ENCODE results near the gene CHRNG. TPM values are rescaled to one million over a fixed set of nuclear protein-coding genes. Genes with fewer than 3 reads are reported as not detected.
"Not testable (repeated sequence)": the region's sequence is repeated elsewhere in the genome, so short reads cannot be mapped to it uniquely, and the experiment has no call there.

Gene CHRNG
- total RNA-seq, 1 experiment from 2014 or later, result not detected

DNA sequence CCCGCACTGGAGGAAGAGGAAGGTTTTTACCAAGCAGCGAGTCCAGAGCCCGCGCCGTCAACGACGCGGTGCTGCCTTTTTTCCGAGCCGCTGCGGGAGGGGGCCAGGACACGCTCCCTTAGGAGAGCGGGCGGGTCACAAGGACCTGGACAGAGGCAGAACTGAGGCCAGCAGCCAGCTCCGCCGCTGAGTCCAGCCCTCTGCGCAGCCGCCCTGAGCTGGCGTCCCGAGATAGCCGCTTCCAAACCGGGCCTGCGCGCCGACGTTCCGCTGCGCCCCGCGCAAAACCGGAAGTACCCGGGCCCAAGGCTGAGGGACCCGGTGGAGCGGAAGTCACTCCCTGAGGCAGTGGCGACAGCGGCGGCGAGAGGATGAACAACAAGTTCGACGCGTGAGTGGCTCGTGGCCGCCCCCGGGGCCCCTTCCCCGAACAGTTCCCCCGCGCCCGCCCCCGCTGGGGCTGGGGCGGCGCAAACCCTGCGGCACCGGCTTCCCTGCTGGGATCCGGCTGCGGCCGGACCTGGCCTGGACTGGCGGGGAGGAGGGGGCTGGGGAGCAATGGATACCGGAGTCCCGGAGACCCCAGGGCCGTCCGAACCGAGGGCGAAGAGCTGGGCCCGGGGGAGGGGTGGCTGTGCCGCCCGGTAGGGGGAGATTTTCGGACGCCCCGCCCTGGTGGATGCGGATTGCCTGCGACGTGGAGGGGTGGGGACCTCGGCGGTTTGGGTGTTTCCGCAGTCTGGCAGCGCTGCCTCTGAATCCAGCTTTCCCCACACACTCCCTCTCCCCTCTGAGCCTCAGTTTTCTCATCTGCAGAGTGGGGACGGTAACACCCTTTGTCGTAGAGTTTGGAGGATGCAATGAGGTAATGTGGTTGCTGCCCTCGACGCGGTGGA lies 11.1 kb downstream of the CHRNG start, which contains the start of the genes EIF4E2 and TIGD1:
TSS of gene EIF4E2 (plus strand) at position 336 of the 896 bp plus-strand sequence. CDS start at position 372, 36 bp downstream.
TSS of gene TIGD1 (minus strand) at position 204 of the 896 bp plus-strand sequence. CDS start 675 bp downstream, outside the sequence.
- Histone ChIP-seq H3K36me3 (peaks cover 75% of the 10 kb centered on the region), H3K27ac (peak within 1 kb of the TSS; percentile 97), H3K27me3 (replicated peaks) (no peaks in the 10 kb centered on the region), H3K9me3 (replicated peaks) (0 out of 2 replicates have a peak, but pooled peaks cover 7% of the 10 kb centered on the region), H3K4me3 (peak within 1 kb of the TSS; percentile 89), H3K4me1 (replicated peaks) (peaks cover 6% of the 10 kb centered on the region)
- peak; percentile 89 to 96 for DNase-seq (ENCODE audit: low read depth in 1 of 2, low spot score in 2 of 2)

DNA sequence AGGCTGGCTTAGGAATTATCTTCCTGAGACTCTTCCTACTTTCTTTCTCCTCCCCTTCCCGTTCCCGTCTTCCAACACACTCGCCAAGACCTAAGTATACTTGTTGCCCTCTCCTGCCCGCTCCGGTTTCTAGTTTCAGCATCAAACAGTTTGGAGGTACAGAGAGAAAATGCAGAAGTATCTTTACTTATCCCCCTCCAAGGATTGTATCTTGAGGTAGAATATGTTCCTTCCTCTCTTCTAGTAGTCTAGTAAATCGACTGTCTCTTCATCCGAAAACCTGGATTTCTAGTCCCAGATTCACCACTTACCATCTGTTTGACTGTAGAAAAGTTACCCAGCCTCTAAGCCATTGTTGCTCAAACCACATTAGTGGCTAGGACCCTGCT lies 11.8 kb downstream of the CHRNG start:
- H3K9me3 ChIP-seq (replicated peaks), result 0 out of 2 replicates have a peak, but pooled peaks cover 7% of the 10 kb centered on the region
- no peak for DNase-seq (ENCODE audit: low read depth in 1 of 2, low spot score in 2 of 2)
- H3K36me3 ChIP-seq, result peaks cover 81% of the 10 kb centered on the region
- no peaks in the 10 kb centered on the region for H3K27me3 ChIP-seq (replicated peaks)
- peak overlapping the region; percentile 97 for H3K27ac ChIP-seq
- H3K4me3 ChIP-seq, result peak overlapping the region; percentile 89
- H3K4me1 ChIP-seq (replicated peaks), result peaks cover 6% of the 10 kb centered on the region

DNA sequence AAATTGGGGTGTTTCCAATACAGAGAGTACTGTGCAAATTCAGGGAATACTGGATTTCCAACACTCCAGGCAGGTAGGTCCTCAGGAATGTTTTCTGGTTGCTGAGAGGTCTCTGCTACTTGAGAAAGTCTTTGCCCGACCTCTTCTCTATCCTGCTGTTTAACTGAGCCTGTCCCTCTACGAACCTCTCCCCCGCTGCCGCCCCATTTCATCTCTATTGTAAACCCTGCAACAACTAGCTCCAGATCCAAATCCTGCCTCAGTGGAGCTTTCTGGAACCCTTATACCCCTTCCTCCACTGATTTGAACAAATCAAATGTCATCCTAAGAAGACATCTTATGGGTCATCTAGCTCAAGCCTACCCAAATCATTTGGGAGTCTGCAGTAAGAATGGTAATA lies 12.3 kb downstream of the CHRNG start:
- H3K4me3 ChIP-seq, result peak overlapping the region; percentile 89
- no peak overlapping the region for H3K27ac ChIP-seq
- no peaks in the 10 kb centered on the region for H3K27me3 ChIP-seq (replicated peaks)
- DNase-seq (ENCODE audit: low read depth in 1 of 2, low spot score in 2 of 2), result no peak
- H3K9me3 ChIP-seq (replicated peaks), result 0 out of 2 replicates have a peak, but pooled peaks cover 7% of the 10 kb centered on the region
- H3K36me3 ChIP-seq, result peaks cover 82% of the 10 kb centered on the region
- peaks cover 6% of the 10 kb centered on the region for H3K4me1 ChIP-seq (replicated peaks)

DNA sequence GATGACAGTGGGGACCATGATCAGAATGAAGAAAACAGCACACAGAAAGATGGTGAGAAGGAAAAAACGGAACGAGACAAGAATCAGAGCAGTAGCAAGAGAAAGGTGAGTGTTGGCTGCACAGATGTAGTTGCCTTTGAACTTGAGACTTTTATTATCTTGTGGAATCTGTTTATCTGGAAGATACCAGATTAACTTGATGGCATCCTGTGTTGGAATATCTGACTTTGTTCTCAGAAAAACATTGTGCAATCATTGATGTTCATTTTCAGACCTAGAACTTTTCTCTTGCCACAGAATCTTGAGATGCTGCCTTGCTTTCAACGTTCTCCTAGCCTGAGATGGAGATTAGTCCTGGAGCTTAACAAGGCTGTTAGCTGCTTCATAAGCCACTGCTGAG lies 16.9 kb downstream of the CHRNG start:
- H3K36me3 ChIP-seq, result peaks cover 85% of the 10 kb centered on the region
- H3K27ac ChIP-seq, result no peak overlapping the region
- no peak for DNase-seq (ENCODE audit: low read depth in 1 of 2, low spot score in 2 of 2)
- H3K4me1 ChIP-seq (replicated peaks), result peaks cover 4% of the 10 kb centered on the region
- no peaks in the 10 kb centered on the region for H3K9me3 ChIP-seq (replicated peaks)
- H3K4me3 ChIP-seq, result no peak overlapping the region
- H3K27me3 ChIP-seq (replicated peaks), result no peaks in the 10 kb centered on the region

GRCh38 chr2:232562515-232563151 lies 23.1 kb downstream of the CHRNG start:
- no peak overlapping the region for H3K27ac ChIP-seq
- no peak overlapping the region for H3K4me3 ChIP-seq
- H3K9me3 ChIP-seq (replicated peaks), result no peaks in the 10 kb centered on the region
- no peak for DNase-seq (ENCODE audit: low read depth in 1 of 2, low spot score in 2 of 2)
- H3K4me1 ChIP-seq (replicated peaks), result peaks cover 5% of the 10 kb centered on the region
- H3K36me3 ChIP-seq, result peaks cover 93% of the 10 kb centered on the region
- H3K27me3 ChIP-seq (replicated peaks), result no peaks in the 10 kb centered on the region

DNA sequence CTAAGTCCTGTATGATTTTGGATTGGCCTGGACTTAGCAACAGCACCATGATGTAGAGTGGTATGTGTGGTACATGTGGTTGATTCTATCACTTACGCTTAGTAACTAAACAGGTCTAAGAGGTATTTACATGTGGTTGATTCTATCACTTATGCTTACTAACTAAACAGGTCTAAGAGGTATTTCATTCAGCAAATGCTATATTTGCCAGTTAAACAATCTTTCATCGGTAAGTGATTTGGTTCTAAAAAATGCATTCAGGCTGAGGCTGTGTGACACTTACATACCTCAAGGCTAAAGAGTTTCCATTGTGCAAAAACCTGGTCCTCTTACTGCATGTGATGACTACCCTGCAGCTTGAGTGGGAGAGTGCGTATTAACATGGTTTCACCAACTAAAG lies 24.1 kb downstream of the CHRNG start:
- Histone ChIP-seq H3K4me3 (no peak overlapping the region), H3K27me3 (replicated peaks) (no peaks in the 10 kb centered on the region), H3K9me3 (replicated peaks) (no peaks in the 10 kb centered on the region), H3K36me3 (peaks cover 93% of the 10 kb centered on the region), H3K4me1 (replicated peaks) (peaks cover 14% of the 10 kb centered on the region), H3K27ac (no peak overlapping the region)
- no peak for DNase-seq (ENCODE audit: low read depth in 1 of 2, low spot score in 2 of 2)

GRCh38 chr2:232567721-232568120 lies 28.2 kb downstream of the CHRNG start:
- H3K27ac ChIP-seq, result peak overlapping the region; percentile 79
- peaks cover 15% of the 10 kb centered on the region for H3K4me1 ChIP-seq (replicated peaks)
- no peaks in the 10 kb centered on the region for H3K27me3 ChIP-seq (replicated peaks)
- DNase-seq (ENCODE audit: low read depth in 1 of 2, low spot score in 2 of 2), result no peak
- H3K9me3 ChIP-seq (replicated peaks), result no peaks in the 10 kb centered on the region
- peaks cover 88% of the 10 kb centered on the region for H3K36me3 ChIP-seq
- no peak overlapping the region for H3K4me3 ChIP-seq

GRCh38 chr2:232568161-232568560 lies 28.7 kb downstream of the CHRNG start:
- peak overlapping the region; percentile 79 for H3K27ac ChIP-seq

DNA sequence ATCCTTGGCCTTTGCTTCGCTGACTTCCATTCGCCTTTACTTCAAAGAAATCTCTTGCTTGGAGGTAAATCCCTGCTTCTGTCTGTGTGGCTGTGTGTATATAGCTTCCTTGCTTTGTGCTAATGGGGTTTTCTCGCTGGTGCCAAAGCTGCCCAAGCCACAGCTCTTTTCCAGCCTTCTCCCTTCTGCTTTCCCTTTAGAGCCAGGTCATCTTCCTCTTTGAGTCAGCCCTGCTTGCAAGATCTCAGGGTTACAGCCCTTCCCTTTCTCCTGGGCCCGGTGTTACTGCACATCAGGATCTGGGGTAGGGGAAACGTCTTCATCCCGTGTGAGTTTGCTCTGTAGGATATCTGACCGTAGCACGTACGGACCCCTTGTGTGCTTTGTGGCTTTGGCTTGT lies 30.0 kb downstream of the CHRNG start:
- H3K4me1 ChIP-seq (replicated peaks), result peaks cover 15% of the 10 kb centered on the region
- peaks cover 88% of the 10 kb centered on the region for H3K36me3 ChIP-seq
- no peak overlapping the region for H3K27ac ChIP-seq
- no peaks in the 10 kb centered on the region for H3K27me3 ChIP-seq (replicated peaks)
- no peak overlapping the region for H3K4me3 ChIP-seq
- no peak for DNase-seq (ENCODE audit: low read depth in 1 of 2, low spot score in 2 of 2)
- no peaks in the 10 kb centered on the region for H3K9me3 ChIP-seq (replicated peaks)

More at GRCh38 chr2:232568161-232568560, 28.7 kb downstream of the CHRNG start:
- Histone ChIP-seq H3K4me1 (replicated peaks) (peaks cover 15% of the 10 kb centered on the region), H3K27me3 (replicated peaks) (no peaks in the 10 kb centered on the region), H3K4me3 (no peak overlapping the region), H3K9me3 (replicated peaks) (no peaks in the 10 kb centered on the region), H3K36me3 (peaks cover 88% of the 10 kb centered on the region)
- DNase-seq (ENCODE audit: low read depth in 1 of 2, low spot score in 2 of 2), result peak; percentile 58 to 82

GRCh38 chr2:232570481-232570880 lies 31.0 kb downstream of the CHRNG start:
- H3K9me3 ChIP-seq (replicated peaks); H3K27ac ChIP-seq; H3K4me3 ChIP-seq; DNase-seq (ENCODE audit: low read depth in 1 of 2, low spot score in 2 of 2); H3K27me3 ChIP-seq (replicated peaks): not testable (repeated sequence)
- Histone ChIP-seq H3K4me1 (replicated peaks) (peaks cover 15% of the 10 kb centered on the region), H3K36me3 (peaks cover 83% of the 10 kb centered on the region)

DNA sequence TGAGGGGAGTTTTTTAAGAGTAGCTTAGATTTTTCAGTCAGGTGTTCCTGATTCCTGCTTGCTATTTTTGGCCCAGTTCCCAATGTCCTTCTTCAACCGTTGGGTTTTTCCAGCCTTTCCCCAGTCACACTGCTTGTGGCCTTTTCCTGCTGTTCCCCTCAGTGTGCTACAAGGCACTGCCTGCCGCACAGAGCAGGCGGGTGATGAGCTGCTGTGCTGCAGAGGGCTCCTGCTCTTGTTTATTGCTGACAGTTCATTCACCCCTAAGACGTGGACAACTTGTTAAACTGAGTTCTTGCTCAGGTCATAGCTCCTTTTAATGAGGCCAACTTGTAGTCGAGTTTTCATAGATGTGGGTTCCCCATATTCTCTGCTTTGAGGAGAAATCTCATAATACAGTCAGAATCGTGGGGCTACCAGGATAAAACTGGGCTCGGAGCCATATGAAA lies 31.6 kb downstream of the CHRNG start:
- Histone ChIP-seq H3K9me3 (replicated peaks) (no peaks in the 10 kb centered on the region), H3K27ac (no peak overlapping the region), H3K36me3 (peaks cover 77% of the 10 kb centered on the region), H3K27me3 (replicated peaks) (no peaks in the 10 kb centered on the region), H3K4me1 (replicated peaks) (peaks cover 15% of the 10 kb centered on the region), H3K4me3 (no peak overlapping the region)
- DNase-seq (ENCODE audit: low read depth in 1 of 2, low spot score in 2 of 2), result no peak

GRCh38 chr2:232573042-232573441 lies 33.5 kb downstream of the CHRNG start:
- H3K27me3 ChIP-seq (replicated peaks), result no peaks in the 10 kb centered on the region
- DNase-seq (ENCODE audit: low read depth in 1 of 2, low spot score in 2 of 2), result no peak
- no peak overlapping the region for H3K4me3 ChIP-seq
- H3K36me3 ChIP-seq, result peaks cover 69% of the 10 kb centered on the region
- H3K9me3 ChIP-seq (replicated peaks), result no peaks in the 10 kb centered on the region
- H3K27ac ChIP-seq, result no peak overlapping the region
- peaks cover 6% of the 10 kb centered on the region for H3K4me1 ChIP-seq (replicated peaks)

GRCh38 chr2:232573771-232574435 lies 34.4 kb downstream of the CHRNG start:
- DNase-seq (ENCODE audit: low read depth in 1 of 2, low spot score in 2 of 2), result no peak
- no peak overlapping the region for H3K27ac ChIP-seq
- peaks cover 60% of the 10 kb centered on the region for H3K36me3 ChIP-seq

More at GRCh38 chr2:232573771-232574435, 34.4 kb downstream of the CHRNG start:
- H3K27me3 ChIP-seq (replicated peaks), result no peaks in the 10 kb centered on the region
- no peak overlapping the region for H3K4me3 ChIP-seq
- H3K4me1 ChIP-seq (replicated peaks), result no peaks in the 10 kb centered on the region
- H3K9me3 ChIP-seq (replicated peaks), result no peaks in the 10 kb centered on the region

Data from SJSA1 (cell line).